ENCODE measurements around the gene KRT13.

The KRT13 gene

DNA sequence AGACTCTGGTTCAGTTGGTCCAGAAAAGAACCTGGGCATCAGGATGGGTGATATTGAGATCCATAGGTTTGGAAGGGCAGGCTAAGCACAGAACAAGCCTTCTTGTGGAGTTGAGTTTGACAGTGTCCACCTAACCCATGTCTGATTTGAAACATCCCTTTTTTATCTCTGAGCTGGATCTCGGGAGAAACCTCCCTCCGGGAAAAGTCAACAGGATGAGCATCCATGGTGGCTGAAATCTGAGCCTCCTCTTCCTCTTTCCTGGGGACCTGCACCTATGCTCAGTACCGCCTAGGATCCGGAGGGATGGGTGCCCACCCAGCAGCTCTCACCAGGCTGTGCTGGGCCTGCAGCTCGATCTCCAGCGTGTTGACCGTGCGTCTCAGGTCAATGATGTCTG lies 41.7 kb downstream of the KRT13 start:
- in situ Hi-C loops (cut with MboI; ENCODE audit: low pct_unique_long_range_greater_than_20kb, low sequenced_read_pairs, unreplicated experiment), result no loop called here
- DNase-seq (ENCODE audit: low spot score), result no peak
- TF ChIP-seq, protein P1, sequence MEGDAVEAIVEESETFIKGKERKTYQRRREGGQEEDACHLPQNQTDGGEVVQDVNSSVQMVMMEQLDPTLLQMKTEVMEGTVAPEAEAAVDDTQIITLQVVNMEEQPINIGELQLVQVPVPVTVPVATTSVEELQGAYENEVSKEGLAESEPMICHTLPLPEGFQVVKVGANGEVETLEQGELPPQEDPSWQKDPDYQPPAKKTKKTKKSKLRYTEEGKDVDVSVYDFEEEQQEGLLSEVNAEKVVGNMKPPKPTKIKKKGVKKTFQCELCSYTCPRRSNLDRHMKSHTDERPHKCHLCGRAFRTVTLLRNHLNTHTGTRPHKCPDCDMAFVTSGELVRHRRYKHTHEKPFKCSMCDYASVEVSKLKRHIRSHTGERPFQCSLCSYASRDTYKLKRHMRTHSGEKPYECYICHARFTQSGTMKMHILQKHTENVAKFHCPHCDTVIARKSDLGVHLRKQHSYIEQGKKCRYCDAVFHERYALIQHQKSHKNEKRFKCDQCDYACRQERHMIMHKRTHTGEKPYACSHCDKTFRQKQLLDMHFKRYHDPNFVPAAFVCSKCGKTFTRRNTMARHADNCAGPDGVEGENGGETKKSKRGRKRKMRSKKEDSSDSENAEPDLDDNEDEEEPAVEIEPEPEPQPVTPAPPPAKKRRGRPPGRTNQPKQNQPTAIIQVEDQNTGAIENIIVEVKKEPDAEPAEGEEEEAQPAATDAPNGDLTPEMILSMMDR (IDR thresholded peaks at IDR 0.05; ENCODE audit: extremely low read depth, insufficient read depth, missing control alignments), result no peak

DNA sequence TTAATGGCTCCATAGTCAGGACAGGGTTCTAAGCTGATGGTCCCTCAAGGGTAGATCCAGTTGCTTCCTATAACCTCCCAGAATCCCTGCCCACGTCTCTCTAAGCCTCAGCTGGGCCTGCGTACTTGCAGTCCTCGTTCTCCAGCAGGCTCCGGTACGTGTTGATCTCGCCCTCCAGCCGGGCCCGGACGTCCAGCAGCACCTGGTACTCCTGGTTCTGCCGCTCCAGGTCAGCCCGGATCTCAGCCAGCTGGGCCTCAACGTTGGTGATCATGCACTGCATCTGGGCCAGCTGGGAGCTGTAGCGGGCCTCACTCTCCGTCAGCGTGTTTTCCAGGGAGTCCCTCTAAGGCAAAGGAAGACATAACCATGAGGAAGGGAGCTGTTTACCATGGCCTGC lies 42.7 kb downstream of the KRT13 start:
- DNase-seq (ENCODE audit: low spot score), result no peak
- in situ Hi-C loops (cut with MboI; ENCODE audit: low pct_unique_long_range_greater_than_20kb, low sequenced_read_pairs, unreplicated experiment), result no loop called here
- TF ChIP-seq, protein P1 (IDR thresholded peaks at IDR 0.05; ENCODE audit: extremely low read depth, insufficient read depth, missing control alignments), result no peak

DNA sequence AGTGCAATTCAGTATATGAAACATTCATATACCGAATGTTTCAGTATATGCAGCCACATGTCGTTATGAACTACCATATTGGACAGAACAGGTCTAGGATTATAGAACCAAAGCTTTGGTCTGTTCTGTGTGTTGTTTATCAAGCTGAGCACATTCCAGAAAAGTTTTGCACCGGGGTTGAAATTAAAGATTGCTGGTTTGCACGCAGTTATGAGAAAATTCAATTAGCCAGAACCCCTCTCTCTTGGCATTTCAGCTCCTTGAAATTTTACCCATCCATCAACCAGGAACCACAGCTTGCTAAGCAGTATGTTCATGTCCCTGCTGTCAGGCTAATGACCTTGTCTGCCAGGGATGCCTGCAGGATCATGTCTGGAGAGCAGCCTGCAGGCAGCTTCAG lies 47.7 kb downstream of the KRT13 start:
- TF ChIP-seq, protein P1 (IDR thresholded peaks at IDR 0.05; ENCODE audit: extremely low read depth, insufficient read depth, missing control alignments), result no peak
- DNase-seq (ENCODE audit: low spot score), result no peak
- in situ Hi-C loops (cut with MboI; ENCODE audit: low pct_unique_long_range_greater_than_20kb, low sequenced_read_pairs, unreplicated experiment), result no loop called here

DNA sequence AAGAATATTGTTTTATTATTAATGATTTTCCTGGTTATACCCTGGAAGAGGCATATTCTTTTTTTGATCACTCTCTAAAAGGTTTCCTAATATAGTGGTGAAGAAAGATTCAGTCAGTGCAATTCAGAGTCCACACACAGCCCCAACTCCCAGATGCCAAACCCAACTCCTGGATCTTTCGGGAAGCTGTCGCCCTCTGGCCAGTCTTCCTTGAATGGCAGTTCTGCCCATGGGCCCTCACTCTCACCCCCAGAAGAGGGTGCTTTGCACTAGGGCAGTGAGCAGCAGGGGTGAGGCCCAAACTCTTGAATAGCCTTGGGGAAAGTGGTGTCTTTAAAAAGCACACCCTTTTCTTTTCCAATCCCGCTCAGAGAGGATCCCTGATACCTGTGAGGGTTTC lies 49.2 kb downstream of the KRT13 start:
- in situ Hi-C loops (cut with MboI; ENCODE audit: low pct_unique_long_range_greater_than_20kb, low sequenced_read_pairs, unreplicated experiment), result no loop called here
- no peak for DNase-seq (ENCODE audit: low spot score)
- TF ChIP-seq, protein P1 (IDR thresholded peaks at IDR 0.05; ENCODE audit: extremely low read depth, insufficient read depth, missing control alignments), result no peak

DNA sequence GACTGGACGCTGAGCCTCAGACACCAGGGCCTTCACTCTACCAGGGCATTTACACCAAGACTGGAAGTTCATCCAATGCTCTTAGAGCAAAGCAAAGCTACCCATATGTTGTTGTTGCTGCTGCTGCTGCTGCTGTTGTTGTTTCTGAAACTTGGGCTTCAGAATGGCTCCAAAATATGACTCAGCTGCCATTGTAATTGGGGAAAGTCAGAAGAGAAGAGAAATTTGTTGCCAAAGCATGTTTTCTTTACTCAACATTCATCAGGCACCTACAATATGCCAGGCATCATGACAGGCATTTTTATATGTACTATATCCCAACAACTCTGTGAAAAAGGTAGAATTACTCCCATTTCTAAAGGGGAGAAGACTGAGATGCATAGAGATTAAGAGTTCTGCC lies 50.2 kb downstream of the KRT13 start:
- TF ChIP-seq, protein P1 (IDR thresholded peaks at IDR 0.05; ENCODE audit: extremely low read depth, insufficient read depth, missing control alignments), result no peak
- no peak for DNase-seq (ENCODE audit: low spot score)
- in situ Hi-C loops (cut with MboI; ENCODE audit: low pct_unique_long_range_greater_than_20kb, low sequenced_read_pairs, unreplicated experiment), result no loop called here

DNA sequence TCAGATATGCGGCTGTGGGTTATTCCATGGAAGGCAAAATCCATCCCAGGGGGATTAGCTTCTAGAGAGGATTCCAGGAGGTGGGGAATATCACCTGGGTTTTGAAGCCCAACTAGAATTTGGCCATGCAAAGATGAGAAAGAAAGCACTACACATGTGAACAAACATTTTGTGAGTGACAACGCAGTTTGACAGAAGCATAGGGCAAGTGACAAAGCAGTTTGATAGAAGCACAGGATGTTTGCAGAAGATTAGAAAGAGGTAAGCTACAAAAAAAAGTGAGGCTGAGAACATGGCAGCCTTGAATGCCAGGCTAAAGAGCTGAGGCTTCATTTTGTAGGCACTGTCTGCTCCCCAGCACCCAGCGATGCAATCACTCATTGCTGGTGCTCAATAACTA lies 52.3 kb downstream of the KRT13 start:
- in situ Hi-C loops (cut with MboI; ENCODE audit: low pct_unique_long_range_greater_than_20kb, low sequenced_read_pairs, unreplicated experiment), result no loop called here
- TF ChIP-seq, protein P1 (IDR thresholded peaks at IDR 0.05; ENCODE audit: extremely low read depth, insufficient read depth, missing control alignments), result no peak
- no peak for DNase-seq (ENCODE audit: low spot score)

DNA sequence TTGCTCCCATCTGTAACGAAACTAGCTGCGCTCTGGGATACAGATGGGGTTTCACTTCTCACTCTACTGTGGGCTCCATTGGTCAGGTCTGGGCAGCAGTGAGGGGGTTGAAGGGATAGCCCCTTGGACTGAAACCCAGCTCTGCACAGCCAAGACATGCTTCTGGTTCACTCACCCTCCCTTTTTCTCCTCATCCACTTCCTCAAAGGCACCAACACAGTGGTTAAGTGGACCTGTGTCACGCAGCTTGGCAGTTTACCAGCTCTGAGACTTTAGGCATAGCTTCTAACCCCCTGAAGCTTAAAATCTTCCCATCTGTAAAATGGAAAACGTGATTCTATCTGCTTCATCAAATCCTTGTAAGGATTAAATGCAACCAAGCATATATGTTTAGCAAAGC lies 53.1 kb downstream of the KRT13 start:
- no peak for DNase-seq (ENCODE audit: low spot score)
- TF ChIP-seq, protein P1 (IDR thresholded peaks at IDR 0.05; ENCODE audit: extremely low read depth, insufficient read depth, missing control alignments), result no peak
- in situ Hi-C loops (cut with MboI; ENCODE audit: low pct_unique_long_range_greater_than_20kb, low sequenced_read_pairs, unreplicated experiment), result no loop called here
